Hepatocyte (in vitro differentiated cells): ENCODE measurements around the gene NKAPD1.
A peak's percentile ranks its signal among the peaks of the same experiment; 100 is the strongest.

Source experiments
- EZH2 ChIP-seq: fragments of 200-600 bp; sonication (generic); IDR thresholded peaks from 2 replicates; pipeline ENCODE4 v1.6.1; 2016; ENCODE audit warnings: antibody characterized with exemption, mild to moderate bottlenecking, borderline replicate concordance
- EZH2phosphoT487 ChIP-seq: fragments of 200-600 bp; sonication (generic); IDR thresholded peaks from one replicate; pipeline ENCODE4 v1.6.1; 2018; ENCODE audit warnings: antibody characterized with exemption, mild to moderate bottlenecking, low read depth, moderate library complexity; ENCODE audit not compliant: unreplicated experiment, severe bottlenecking
- TF ChIP-seq, protein P1 (sequence below): fragments of 200-600 bp; sonication (generic); IDR thresholded peaks from 2 replicates; pipeline ENCODE4 v1.5.1; 2016; ENCODE audit warnings: antibody characterized with exemption, mild to moderate bottlenecking; ENCODE audit not compliant: poor library complexity

DNA sequence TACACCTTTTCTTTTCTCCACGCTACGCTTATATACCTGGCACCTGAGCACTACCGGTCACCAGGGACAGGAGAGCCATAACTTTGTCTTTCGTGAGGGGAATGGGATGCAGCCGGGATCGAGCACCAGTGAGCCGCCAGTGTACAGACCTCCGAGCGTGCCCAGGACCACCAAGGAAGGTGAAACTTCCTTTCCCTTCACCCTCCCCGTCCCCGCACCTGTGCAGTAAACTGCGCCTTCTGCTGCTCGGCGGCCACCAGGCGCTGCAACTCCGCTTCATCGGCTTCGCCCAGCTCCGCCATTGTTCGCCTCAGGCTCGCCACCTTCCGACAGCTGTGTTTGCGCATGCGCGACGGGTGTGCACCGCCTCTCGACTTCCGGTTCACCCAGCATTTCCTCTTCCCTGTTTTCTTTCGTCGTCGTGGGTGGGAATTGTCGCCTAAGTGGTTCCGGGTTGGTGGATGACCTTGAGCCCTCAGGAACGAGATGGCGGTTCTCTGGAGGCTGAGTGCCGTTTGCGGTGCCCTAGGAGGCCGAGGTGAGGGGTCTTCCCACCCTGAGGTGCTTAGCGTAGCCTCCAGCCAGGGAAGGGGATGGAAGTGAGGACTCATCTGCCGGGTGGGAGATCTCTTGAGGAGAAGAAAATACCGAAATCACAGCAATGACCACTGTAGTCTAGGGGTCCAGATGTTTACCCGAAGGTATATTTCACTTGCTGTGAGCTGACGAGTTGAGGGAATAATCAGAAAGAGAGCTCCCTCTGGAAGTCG is 12.5 kb downstream of the NKAPD1 start, which contains the start of the genes SDHD and TIMM8B:
- TF ChIP-seq, protein P1, sequence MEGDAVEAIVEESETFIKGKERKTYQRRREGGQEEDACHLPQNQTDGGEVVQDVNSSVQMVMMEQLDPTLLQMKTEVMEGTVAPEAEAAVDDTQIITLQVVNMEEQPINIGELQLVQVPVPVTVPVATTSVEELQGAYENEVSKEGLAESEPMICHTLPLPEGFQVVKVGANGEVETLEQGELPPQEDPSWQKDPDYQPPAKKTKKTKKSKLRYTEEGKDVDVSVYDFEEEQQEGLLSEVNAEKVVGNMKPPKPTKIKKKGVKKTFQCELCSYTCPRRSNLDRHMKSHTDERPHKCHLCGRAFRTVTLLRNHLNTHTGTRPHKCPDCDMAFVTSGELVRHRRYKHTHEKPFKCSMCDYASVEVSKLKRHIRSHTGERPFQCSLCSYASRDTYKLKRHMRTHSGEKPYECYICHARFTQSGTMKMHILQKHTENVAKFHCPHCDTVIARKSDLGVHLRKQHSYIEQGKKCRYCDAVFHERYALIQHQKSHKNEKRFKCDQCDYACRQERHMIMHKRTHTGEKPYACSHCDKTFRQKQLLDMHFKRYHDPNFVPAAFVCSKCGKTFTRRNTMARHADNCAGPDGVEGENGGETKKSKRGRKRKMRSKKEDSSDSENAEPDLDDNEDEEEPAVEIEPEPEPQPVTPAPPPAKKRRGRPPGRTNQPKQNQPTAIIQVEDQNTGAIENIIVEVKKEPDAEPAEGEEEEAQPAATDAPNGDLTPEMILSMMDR: peak; percentile 28
- TF ChIP-seq EZH2 (no peak), EZH2phosphoT487 (no peak)
